22Rv1 (cell line): ENCODE data around the gene CHDH.

Experiments
- H3K27ac ChIP-seq: fragments of 450-650 bp; 2 replicates; pipeline ENCODE4 v1.5.1; 2017
- CTCF ChIP-seq: fragments of 450-650 bp; IDR thresholded peaks from 2 replicates; pipeline ENCODE4 v1.5.1; 2017; ENCODE audit warnings: mild to moderate bottlenecking
- ZFX ChIP-seq: fragments of 450-650 bp; IDR thresholded peaks from 2 replicates; pipeline ENCODE4 v1.6.1; 2017; ENCODE audit warnings: antibody characterized with exemption, borderline replicate concordance

CHDH gene

GRCh38 chr3:53846134-53846850, at the start of gene CHDH, which contains the start of gene IL17RB:
CHDH (minus strand) TSS chr3:53846419; CDS start chr3:53824008, 22,411 bp downstream.
IL17RB (plus strand) TSS chr3:53846568; CDS start chr3:53846589, 21 bp downstream.
- H3K27ac ChIP-seq, result peak within 1 kb of the TSS; percentile 89
- no peak for TF ChIP-seq ZFX
- no peak; the same call in none of the 2 replicates for TF ChIP-seq CTCF

GRCh38 chr3:53892286-53892637, 46.0 kb upstream of the CHDH start:
- TF ChIP-seq CTCF (no peak), ZFX (no peak)
- H3K27ac ChIP-seq, result peak overlapping the region; percentile 82

GRCh38 chr3:53891497-53892285, 45.5 kb upstream of the CHDH start, which contains the start of gene SELENOK:
SELENOK (minus strand) TSS chr3:53891859.
- H3K27ac ChIP-seq, result peak within 1 kb of the TSS; percentile 82
- no peak for TF ChIP-seq CTCF
- TF ChIP-seq ZFX, result no peak

- peak overlapping the region; percentile 82 for H3K27ac ChIP-seq
- no peak for TF ChIP-seq CTCF
- no peak for TF ChIP-seq ZFX
These were observed 44.7 kb upstream of the CHDH start for GRCh38 chr3:53890726-53891475.

- TF ChIP-seq ZFX, result no peak
- TF ChIP-seq CTCF, result no peak
- no peak overlapping the region for H3K27ac ChIP-seq
These were observed 42.0 kb upstream of the CHDH start for GRCh38 chr3:53888232-53888631.

- H3K27ac ChIP-seq, result no peak overlapping the region
- TF ChIP-seq CTCF, result no peak
- TF ChIP-seq ZFX, result no peak
These were observed 41.2 kb upstream of the CHDH start for GRCh38 chr3:53887446-53887845.
